Measurements from ENCODE around the gene CPT1A.

The CPT1A gene

DNA sequence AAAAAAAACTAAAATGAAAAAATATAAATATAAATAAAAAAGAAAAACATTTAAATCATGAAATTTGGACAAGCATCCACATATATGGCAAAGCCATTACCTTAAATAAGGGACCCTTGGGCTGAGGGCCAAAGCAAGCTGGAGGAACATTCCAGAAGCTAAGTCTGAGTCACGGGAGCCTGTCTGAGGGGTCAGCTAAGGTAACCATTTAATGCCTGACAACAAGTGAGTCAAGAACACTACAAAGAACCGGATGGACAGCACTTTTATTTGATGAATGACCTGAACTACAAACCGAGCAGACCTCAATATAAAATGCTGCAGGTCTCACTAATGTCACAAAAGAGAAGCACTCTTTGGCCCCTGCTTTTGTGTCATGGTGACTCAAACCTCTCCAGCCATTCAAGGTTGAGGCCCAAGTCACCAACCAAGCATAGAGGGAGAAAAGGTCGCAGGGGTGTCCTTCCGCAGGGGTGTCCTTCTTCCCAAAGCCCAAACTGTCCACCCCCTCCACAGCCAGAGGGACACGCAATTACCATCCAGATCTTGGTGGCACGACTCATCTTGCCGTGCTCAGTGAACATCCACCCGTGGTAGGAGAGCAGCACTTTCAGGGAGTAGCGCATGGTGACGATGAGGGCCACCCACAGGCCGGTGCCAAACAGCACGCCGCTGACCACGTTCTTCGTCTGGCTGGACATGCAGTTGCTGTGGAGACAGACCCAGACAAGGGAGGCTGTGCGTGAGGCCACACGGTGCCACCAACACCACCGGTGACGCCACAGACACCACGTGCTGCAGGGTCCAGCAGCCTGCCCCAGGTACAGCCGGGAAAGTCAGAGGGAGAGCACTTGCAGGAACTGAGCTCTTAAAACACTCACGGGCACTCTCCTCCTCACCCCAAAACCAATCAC lies 34.5 kb downstream of the CPT1A start:
- no peaks in the 10 kb centered on the region for H4K20me1 ChIP-seq (ENCODE audit: low read depth, low read length)
- H3K27me3 ChIP-seq (ENCODE audit: low read length) = no peaks in the 10 kb centered on the region
- H3K9me2 ChIP-seq (replicated peaks; ENCODE audit: insufficient read depth, low read length) = no peaks in the 10 kb centered on the region
- no peak overlapping the region for H3K4me2 ChIP-seq (ENCODE audit: low read depth, low read length, poor library complexity, severe bottlenecking)
- H2AFZ ChIP-seq (ENCODE audit: low read depth, low read length, severe bottlenecking) = no peak overlapping the region
- H3F3A ChIP-seq (ENCODE audit: insufficient read depth) = no peaks in the 10 kb centered on the region
- TF ChIP-seq CTCF (IDR thresholded peaks at IDR 0.05; ENCODE audit: insufficient read depth, low read length, poor library complexity, severe bottlenecking) = no peak
- no peak overlapping the region for H3K9ac ChIP-seq (ENCODE audit: low read length)
- H3K4me3 ChIP-seq (ENCODE audit: insufficient read depth, low read length, poor library complexity, severe bottlenecking) = no peak overlapping the region
- H3K27ac ChIP-seq (ENCODE audit: low read depth, low read length) = no peak overlapping the region
- no peaks in the 10 kb centered on the region for H3K36me3 ChIP-seq (ENCODE audit: low read length)
- no peaks in the 10 kb centered on the region for H3K9me3 ChIP-seq (ENCODE audit: insufficient read depth, low read length)
- H3K79me2 ChIP-seq (ENCODE audit: insufficient read depth, low read length) = no peaks in the 10 kb centered on the region

GRCh38 chr11:68804786-68805185 lies 36.9 kb downstream of the CPT1A start:
- no peak overlapping the region for H3K9ac ChIP-seq (ENCODE audit: low read length)
- H3K27ac ChIP-seq (ENCODE audit: low read depth, low read length) = no peak overlapping the region
- no peaks in the 10 kb centered on the region for H3K36me3 ChIP-seq (ENCODE audit: low read length)
- no peak for TF ChIP-seq CTCF (IDR thresholded peaks at IDR 0.05; ENCODE audit: insufficient read depth, low read length, poor library complexity, severe bottlenecking)
- H3K4me3 ChIP-seq (ENCODE audit: insufficient read depth, low read length, poor library complexity, severe bottlenecking) = no peak overlapping the region
- no peaks in the 10 kb centered on the region for H3K27me3 ChIP-seq (ENCODE audit: low read length)
- H3K9me3 ChIP-seq (ENCODE audit: insufficient read depth, low read length) = no peaks in the 10 kb centered on the region
- no peaks in the 10 kb centered on the region for H3K9me2 ChIP-seq (replicated peaks; ENCODE audit: insufficient read depth, low read length)
- H3K79me2 ChIP-seq (ENCODE audit: insufficient read depth, low read length) = no peaks in the 10 kb centered on the region
- no peak overlapping the region for H3K4me2 ChIP-seq (ENCODE audit: low read depth, low read length, poor library complexity, severe bottlenecking)
- no peaks in the 10 kb centered on the region for H4K20me1 ChIP-seq (ENCODE audit: low read depth, low read length)
- H2AFZ ChIP-seq (ENCODE audit: low read depth, low read length, severe bottlenecking) = no peak overlapping the region
- H3F3A ChIP-seq (ENCODE audit: insufficient read depth) = no peaks in the 10 kb centered on the region

GRCh38 chr11:68803766-68804165 lies 38.0 kb downstream of the CPT1A start:
- Histone ChIP-seq H3K27ac (ENCODE audit: low read depth, low read length) (no peak overlapping the region), H2AFZ (ENCODE audit: low read depth, low read length, severe bottlenecking) (no peak overlapping the region), H3K79me2 (ENCODE audit: insufficient read depth, low read length) (no peaks in the 10 kb centered on the region), H3K4me3 (ENCODE audit: insufficient read depth, low read length, poor library complexity, severe bottlenecking) (no peak overlapping the region), H3K9me2 (replicated peaks; ENCODE audit: insufficient read depth, low read length) (no peaks in the 10 kb centered on the region), H3K9ac (ENCODE audit: low read length) (no peak overlapping the region), H3K4me2 (ENCODE audit: low read depth, low read length, poor library complexity, severe bottlenecking) (no peak overlapping the region), H4K20me1 (ENCODE audit: low read depth, low read length) (no peaks in the 10 kb centered on the region), H3F3A (ENCODE audit: insufficient read depth) (no peaks in the 10 kb centered on the region), H3K9me3 (ENCODE audit: insufficient read depth, low read length) (no peaks in the 10 kb centered on the region), H3K27me3 (ENCODE audit: low read length) (no peaks in the 10 kb centered on the region), H3K36me3 (ENCODE audit: low read length) (no peaks in the 10 kb centered on the region)
- TF ChIP-seq EZH2phosphoT487 (conservative IDR thresholded peaks at IDR 0.05; ENCODE audit: low read length) = no peak
- TF ChIP-seq CTCF (IDR thresholded peaks at IDR 0.05; ENCODE audit: insufficient read depth, low read length, poor library complexity, severe bottlenecking) = no peak
